Stimulated activated CD8-positive, alpha-beta memory T cell treated with anti-CD3 and anti-CD28 coated beads, Interleukin-4, amount 100 ng/mL, for 24 hours (primary cell): ENCODE results near the gene UBXN7.
"Not testable (repeated sequence)": the region's sequence is repeated elsewhere in the genome, so short reads cannot be mapped to it uniquely, and the experiment has no call there.

Experiments used
- DNase-seq: peaks from one replicate; pipeline ENCODE4 v3.0.0-alpha.2; 2020; ENCODE audit warnings: low read depth

Gene UBXN7

GRCh38 chr3:196354132-196354531 lies 78.1 kb downstream of the UBXN7 start:
- DNase-seq: no peak

- no peak for DNase-seq
These were observed 80.7 kb downstream of the UBXN7 start for GRCh38 chr3:196351541-196351940.

GRCh38 chr3:196350067-196350466 lies 82.2 kb downstream of the UBXN7 start:
- no peak for DNase-seq

GRCh38 chr3:196348698-196349097 lies 83.5 kb downstream of the UBXN7 start:
- DNase-seq: no peak

GRCh38 chr3:196344663-196345062 lies 87.6 kb downstream of the UBXN7 start:
- DNase-seq: no peak

- not testable (repeated sequence) for DNase-seq
These were observed 88.3 kb downstream of the UBXN7 start for GRCh38 chr3:196343917-196344316.

- no peak for DNase-seq
These were observed 91.1 kb downstream of the UBXN7 start for GRCh38 chr3:196341137-196341536.

GRCh38 chr3:196340466-196340865 lies 91.8 kb downstream of the UBXN7 start:
- no peak for DNase-seq

- DNase-seq: no peak
These were observed 92.6 kb downstream of the UBXN7 start for GRCh38 chr3:196339493-196340254.

- no peak for DNase-seq
These were observed 93.2 kb downstream of the UBXN7 start for GRCh38 chr3:196339044-196339443.

GRCh38 chr3:196336319-196337145 lies 95.7 kb downstream of the UBXN7 start:
- DNase-seq: no peak

- DNase-seq: no peak
These were observed 96.7 kb downstream of the UBXN7 start for GRCh38 chr3:196335503-196335948.

GRCh38 chr3:196334982-196335381 lies 97.2 kb downstream of the UBXN7 start:
- no peak for DNase-seq

GRCh38 chr3:196332168-196332567 lies 100.1 kb downstream of the UBXN7 start:
- DNase-seq: no peak

- no peak for DNase-seq
These were observed 104.8 kb downstream of the UBXN7 start for GRCh38 chr3:196327405-196327804.

GRCh38 chr3:196326936-196327335 lies 105.3 kb downstream of the UBXN7 start:
- no peak for DNase-seq

- no peak for DNase-seq
These were observed 108.5 kb downstream of the UBXN7 start for GRCh38 chr3:196323691-196324090.

- no peak for DNase-seq
These were observed 109.2 kb downstream of the UBXN7 start for GRCh38 chr3:196323016-196323415.

- DNase-seq: no peak
These were observed 111.1 kb downstream of the UBXN7 start for GRCh38 chr3:196321162-196321561.

GRCh38 chr3:196320137-196320536 lies 112.1 kb downstream of the UBXN7 start:
- DNase-seq: no peak

- DNase-seq: peak; percentile 84
These were observed 114.3 kb downstream of the UBXN7 start, which contains the start of gene DYNLT2B for GRCh38 chr3:196317687-196318467. Gene DYNLT2B (minus strand): TSS chr3:196318240. CDS start chr3:196318152, 88 bp downstream.
